Neural crest cell (in vitro differentiated cells): ENCODE data around the gene DIS3L2. TPM values are rescaled to one million over a fixed set of nuclear protein-coding genes. Genes with fewer than 3 reads are reported as not detected.

Experiments used
- DNase-seq: peaks from one replicate; pipeline ENCODE4 v3.0.0; 2021; ENCODE audit warnings: low read depth, mixed read lengths, low spot score
- H3K27ac Mint-ChIP-seq: one replicate; pipeline ENCODE4 v1.8.0; 2021; ENCODE audit warnings: mild to moderate bottlenecking, mixed read lengths; ENCODE audit not compliant: unreplicated experiment
- H3K27me3 Mint-ChIP-seq: 2 replicates; pipeline ENCODE4 v1.8.0; 2021; ENCODE audit warnings: low read depth, mild to moderate bottlenecking, mixed read lengths
- H3K36me3 Mint-ChIP-seq: 2 replicates; pipeline ENCODE4 v1.8.0; 2021; ENCODE audit warnings: low read depth, mild to moderate bottlenecking, mixed read lengths
- H3K4me1 Mint-ChIP-seq: 2 replicates; pipeline ENCODE4 v1.8.0; 2021; ENCODE audit warnings: mixed read lengths
- H3K4me3 Mint-ChIP-seq: one replicate; pipeline ENCODE4 v1.8.0; 2021; ENCODE audit warnings: mild to moderate bottlenecking, mixed read lengths
- H3K9me3 Mint-ChIP-seq: 2 replicates; pipeline ENCODE4 v1.8.0; 2021; ENCODE audit warnings: mixed read lengths
- CTCF ChIP-seq: fragments of 200-600 bp; sonication (generic); conservative IDR thresholded peaks from 2 replicates; pipeline ENCODE4 v1.5.0; 2021; ENCODE audit warnings: antibody characterized with exemption, mild to moderate bottlenecking
- total RNA-seq: library from RNA; stranded (reverse); gene quantifications from 2 replicates; pipeline ENCODE4 v1.2.1, GENCODE V29; 2021

Gene DIS3L2
- total RNA-seq, 1 donor from 2014 or later = 51.9 TPM

- peaks cover 6% of the 10 kb centered on the region for H3K36me3 Mint-ChIP-seq
- TF ChIP-seq CTCF = no peak
- no peak overlapping the region for H3K4me3 Mint-ChIP-seq
- no peak overlapping the region for H3K27ac Mint-ChIP-seq
- no peak for DNase-seq
- H3K4me1 Mint-ChIP-seq = peaks cover 23% of the 10 kb centered on the region
- no peaks in the 10 kb centered on the region for H3K27me3 Mint-ChIP-seq
- no peaks in the 10 kb centered on the region for H3K9me3 Mint-ChIP-seq
Measured at GRCh38 chr2:232238596-232238995, 277.1 kb downstream of the DIS3L2 start.

- no peaks in the 10 kb centered on the region for H3K27me3 Mint-ChIP-seq
- DNase-seq = no peak
- no peaks in the 10 kb centered on the region for H3K9me3 Mint-ChIP-seq
- no peak for TF ChIP-seq CTCF
- H3K4me1 Mint-ChIP-seq = peaks cover 23% of the 10 kb centered on the region
- no peak overlapping the region for H3K4me3 Mint-ChIP-seq
- H3K27ac Mint-ChIP-seq = no peak overlapping the region
- H3K36me3 Mint-ChIP-seq = peaks cover 6% of the 10 kb centered on the region
Measured at GRCh38 chr2:232239951-232240681, 278.6 kb downstream of the DIS3L2 start.

GRCh38 chr2:232240906-232241305, 279.4 kb downstream of the DIS3L2 start:
- Mint-ChIP-seq H3K36me3 (peaks cover 6% of the 10 kb centered on the region), H3K27ac (no peak overlapping the region), H3K9me3 (no peaks in the 10 kb centered on the region), H3K4me1 (peaks cover 21% of the 10 kb centered on the region), H3K27me3 (no peaks in the 10 kb centered on the region), H3K4me3 (no peak overlapping the region)
- DNase-seq = peak; percentile 10
- no peak for TF ChIP-seq CTCF

GRCh38 chr2:232242316-232242715, 280.8 kb downstream of the DIS3L2 start:
- no peak for TF ChIP-seq CTCF
- Mint-ChIP-seq H3K9me3 (no peaks in the 10 kb centered on the region), H3K4me1 (peaks cover 28% of the 10 kb centered on the region), H3K27me3 (no peaks in the 10 kb centered on the region), H3K4me3 (no peak overlapping the region), H3K36me3 (peaks cover 6% of the 10 kb centered on the region), H3K27ac (no peak overlapping the region)
- DNase-seq = no peak

- Mint-ChIP-seq H3K36me3 (no peaks in the 10 kb centered on the region), H3K27me3 (no peaks in the 10 kb centered on the region), H3K4me1 (peaks cover 26% of the 10 kb centered on the region), H3K4me3 (no peak overlapping the region), H3K9me3 (no peaks in the 10 kb centered on the region), H3K27ac (no peak overlapping the region)
- no peak for TF ChIP-seq CTCF
- DNase-seq = no peak
Measured at GRCh38 chr2:232245111-232245510, 283.6 kb downstream of the DIS3L2 start.
